GM21390 (cell line): ENCODE measurements around the gene EVA1A.

ENCODE experiments used
- ATAC-seq: cut with Tn5 transposase; IDR thresholded peaks from one replicate; pipeline ENCODE4 v1.9.1; 2021; ENCODE audit not compliant: unreplicated experiment

Gene EVA1A

GRCh38 chr2:75456111-75456510 lies 104.6 kb downstream of the EVA1A start:
- ATAC-seq = no peak

GRCh38 chr2:75454241-75454620 lies 106.5 kb downstream of the EVA1A start:
- no peak for ATAC-seq

DNA sequence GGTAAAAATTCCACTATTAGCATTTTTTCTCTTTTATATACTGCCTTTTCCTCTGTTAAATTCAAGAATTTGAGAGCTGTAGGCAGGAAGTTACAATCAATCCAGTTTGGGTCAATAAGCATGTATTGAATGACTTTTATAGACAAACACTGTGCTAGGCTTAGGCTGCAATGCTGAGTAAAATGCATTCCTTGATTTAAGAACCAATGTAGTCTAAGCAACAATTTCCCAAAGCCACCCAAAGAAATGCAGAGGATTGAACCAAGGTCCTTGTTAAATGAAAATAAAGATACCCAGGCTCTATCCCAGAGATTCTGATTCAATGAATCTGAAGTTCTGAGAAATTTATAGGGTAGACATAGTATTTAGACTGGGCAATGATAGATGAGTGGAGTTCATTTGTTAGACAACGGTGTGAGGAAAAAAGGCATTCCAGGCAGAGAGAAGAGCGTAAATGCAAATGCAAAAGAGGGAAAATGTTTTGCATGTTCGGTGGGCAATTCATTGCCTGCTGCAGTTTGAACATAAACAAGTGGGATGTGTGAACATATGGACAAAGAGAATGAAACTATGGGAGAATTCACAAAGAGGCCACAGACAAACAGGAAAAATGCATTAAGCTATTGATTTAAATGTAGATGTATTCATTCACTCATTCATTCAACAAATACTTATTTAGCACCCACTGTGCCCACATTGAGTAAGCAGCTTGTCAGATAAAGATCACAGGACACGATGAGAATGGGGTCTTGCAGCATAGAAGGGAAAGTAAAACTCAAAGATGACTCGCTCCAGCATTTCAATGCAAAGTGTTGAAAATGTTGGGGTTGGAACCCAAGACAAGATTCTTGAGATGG lies 107.1 kb downstream of the EVA1A start:
- no peak for ATAC-seq

DNA sequence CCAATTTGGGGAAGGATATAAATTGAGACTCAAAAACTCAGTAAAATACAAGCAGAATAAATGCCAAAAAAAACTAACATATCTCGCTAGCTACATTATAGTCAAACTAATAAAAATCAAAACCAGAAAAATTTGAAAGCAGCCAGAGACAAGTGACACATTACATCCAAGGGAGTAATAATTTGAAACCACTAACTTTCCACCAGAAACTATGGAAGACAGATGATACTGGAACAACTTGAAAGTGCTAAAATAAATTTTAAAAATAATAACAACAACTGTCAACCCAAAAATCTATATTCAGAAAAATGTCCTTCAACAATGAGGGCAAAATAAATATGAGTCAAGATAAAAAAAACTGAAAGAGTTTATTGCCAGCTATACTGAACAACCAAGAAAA lies 110.7 kb downstream of the EVA1A start:
- no peak for ATAC-seq

DNA sequence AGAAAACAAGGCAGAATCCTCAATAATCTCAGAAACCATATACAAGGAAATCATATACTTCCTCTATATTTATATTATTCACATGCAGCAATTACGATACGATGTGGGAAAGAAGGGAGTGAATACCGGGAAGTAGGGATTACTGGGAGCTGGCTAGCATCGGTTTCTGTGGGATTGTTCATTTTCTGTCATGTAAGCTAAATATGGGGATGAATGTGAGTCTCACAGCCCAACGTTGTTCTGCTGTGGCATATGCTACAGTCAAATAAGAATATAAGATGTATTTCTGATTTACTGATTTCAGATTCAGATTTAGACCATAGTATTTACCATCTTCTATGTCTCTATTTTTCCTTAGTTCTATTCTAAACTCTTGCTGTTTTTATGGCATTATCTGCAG lies 113.6 kb downstream of the EVA1A start:
- ATAC-seq = no peak
